Thyroid gland (tissue), 4 donors: Measurements from ENCODE around the gene TXK.

Experiments used
- CTCF ChIP-seq, 6 experiments: fragments of 200-600 bp in 3 of 6; fragments of 450-650 bp in 3 of 6; sonication (generic) in 3 of 6; IDR thresholded peaks; one replicate each; pipeline ENCODE4 v1.5.1; 2016 to 2019; ENCODE audit warnings: antibody characterized with exemption in 6 of 6, mild to moderate bottlenecking in 2 of 6, inconsistent platforms in 1 of 6, moderate library complexity in 1 of 6
- POLR2A ChIP-seq, 2 donors: fragments of 450-650 bp; IDR thresholded peaks; one replicate each; pipeline ENCODE4 v1.6.1; 2017; ENCODE audit warnings: antibody characterized with exemption in 2 of 2, mild to moderate bottlenecking in 2 of 2, moderate library complexity in 1 of 2

DNA sequence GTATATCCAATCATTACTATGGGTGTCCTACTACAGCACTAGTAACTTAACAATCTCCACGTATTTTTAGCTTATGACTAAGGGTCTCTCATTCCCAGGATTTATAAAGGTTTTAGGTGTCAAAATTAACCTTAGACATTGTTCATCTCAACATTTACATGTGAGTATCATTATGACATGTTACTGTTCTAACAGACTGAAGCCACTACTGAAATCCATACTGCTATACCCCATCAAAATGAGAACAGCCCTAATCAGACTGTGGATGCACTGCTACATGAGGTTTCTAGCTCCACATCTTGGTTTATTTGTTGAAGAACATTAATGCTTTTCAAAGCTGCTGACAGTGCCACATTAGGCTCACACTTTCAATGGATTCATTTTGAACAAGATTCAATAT, 35.6 kb upstream of the TXK start:
- no peak for TF ChIP-seq POLR2A (IDR thresholded peaks at IDR 0.05)
- TF ChIP-seq CTCF (IDR thresholded peaks at IDR 0.05): no peak
